ENCODE results near the gene MPG.

DNA sequence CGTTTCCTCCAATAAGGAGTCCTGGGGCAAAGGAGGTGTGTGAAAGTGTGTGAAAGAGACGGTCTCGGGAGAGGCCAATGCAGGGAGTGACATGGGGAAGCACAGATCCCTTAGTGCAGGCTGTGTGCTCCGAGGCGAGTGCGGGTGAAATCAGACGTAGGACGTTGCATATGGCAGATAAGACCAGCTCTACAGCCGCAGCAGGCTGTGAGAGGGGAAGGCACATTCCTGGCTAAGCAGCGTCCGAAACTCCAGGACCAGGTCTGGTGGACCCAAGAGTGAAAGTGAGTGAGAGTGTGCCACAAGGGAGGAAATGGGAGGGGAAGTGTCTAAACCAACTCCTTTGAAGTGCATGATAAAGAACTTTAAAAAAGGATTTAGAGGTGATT lies 36.0 kb upstream of the MPG start:
- TF ChIP-seq POLR2AphosphoS5 (IDR thresholded peaks at IDR 0.05; ENCODE audit: low read depth, low read length) (no peak), TAF1 (IDR thresholded peaks at IDR 0.05; ENCODE audit: low read depth, low read length) (no peak), POLR2A (IDR thresholded peaks at IDR 0.05; ENCODE audit: low read depth, low read length) (no peak)
